22Rv1 (cell line): Measurements from ENCODE around the gene NIPA2.

Experiments
- CTCF ChIP-seq: fragments of 450-650 bp; IDR thresholded peaks from 2 replicates; pipeline ENCODE4 v1.5.1; 2017; ENCODE audit warnings: mild to moderate bottlenecking
- ZFX ChIP-seq: fragments of 450-650 bp; IDR thresholded peaks from 2 replicates; pipeline ENCODE4 v1.6.1; 2017; ENCODE audit warnings: antibody characterized with exemption, borderline replicate concordance

GRCh38 chr15:22810853-22811338, 27.6 kb upstream of the NIPA2 start:
- TF ChIP-seq ZFX (no peak), CTCF (no peak)
